ENCODE data around the gene ZPBP2. TPM values are rescaled to one million over a fixed set of nuclear protein-coding genes. Genes with fewer than 3 reads are reported as not detected.

The ZPBP2 gene
- total RNA-seq, 1 experiment from 2014 or later = not detected

DNA sequence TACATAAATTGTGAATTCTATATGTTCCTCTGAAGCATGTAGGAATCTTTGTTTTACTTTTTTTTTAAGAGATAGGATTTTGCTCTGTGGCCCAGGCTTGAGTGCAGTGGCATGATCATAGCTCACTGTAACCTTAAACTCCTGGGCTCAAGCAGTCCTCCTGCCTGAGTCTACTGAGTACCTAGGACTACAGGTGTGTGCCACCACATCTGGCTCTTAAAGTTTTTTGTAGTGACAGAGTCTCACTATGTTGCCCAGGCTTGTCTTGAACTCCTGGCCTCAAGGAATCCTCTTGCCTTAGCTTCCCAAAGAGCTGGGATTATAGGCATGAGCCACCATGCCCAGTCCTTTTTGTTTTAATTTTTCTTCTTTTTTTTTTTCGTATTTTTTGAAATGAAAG is 29.2 kb upstream of the ZPBP2 start (continued):
- TF ChIP-seq, protein P1, sequence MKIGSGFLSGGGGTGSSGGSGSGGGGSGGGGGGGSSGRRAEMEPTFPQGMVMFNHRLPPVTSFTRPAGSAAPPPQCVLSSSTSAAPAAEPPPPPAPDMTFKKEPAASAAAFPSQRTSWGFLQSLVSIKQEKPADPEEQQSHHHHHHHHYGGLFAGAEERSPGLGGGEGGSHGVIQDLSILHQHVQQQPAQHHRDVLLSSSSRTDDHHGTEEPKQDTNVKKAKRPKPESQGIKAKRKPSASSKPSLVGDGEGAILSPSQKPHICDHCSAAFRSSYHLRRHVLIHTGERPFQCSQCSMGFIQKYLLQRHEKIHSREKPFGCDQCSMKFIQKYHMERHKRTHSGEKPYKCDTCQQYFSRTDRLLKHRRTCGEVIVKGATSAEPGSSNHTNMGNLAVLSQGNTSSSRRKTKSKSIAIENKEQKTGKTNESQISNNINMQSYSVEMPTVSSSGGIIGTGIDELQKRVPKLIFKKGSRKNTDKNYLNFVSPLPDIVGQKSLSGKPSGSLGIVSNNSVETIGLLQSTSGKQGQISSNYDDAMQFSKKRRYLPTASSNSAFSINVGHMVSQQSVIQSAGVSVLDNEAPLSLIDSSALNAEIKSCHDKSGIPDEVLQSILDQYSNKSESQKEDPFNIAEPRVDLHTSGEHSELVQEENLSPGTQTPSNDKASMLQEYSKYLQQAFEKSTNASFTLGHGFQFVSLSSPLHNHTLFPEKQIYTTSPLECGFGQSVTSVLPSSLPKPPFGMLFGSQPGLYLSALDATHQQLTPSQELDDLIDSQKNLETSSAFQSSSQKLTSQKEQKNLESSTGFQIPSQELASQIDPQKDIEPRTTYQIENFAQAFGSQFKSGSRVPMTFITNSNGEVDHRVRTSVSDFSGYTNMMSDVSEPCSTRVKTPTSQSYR (CRISPR knock-in tag; IDR thresholded peaks at IDR 0.05) = no peak
- TF ChIP-seq, protein P2, sequence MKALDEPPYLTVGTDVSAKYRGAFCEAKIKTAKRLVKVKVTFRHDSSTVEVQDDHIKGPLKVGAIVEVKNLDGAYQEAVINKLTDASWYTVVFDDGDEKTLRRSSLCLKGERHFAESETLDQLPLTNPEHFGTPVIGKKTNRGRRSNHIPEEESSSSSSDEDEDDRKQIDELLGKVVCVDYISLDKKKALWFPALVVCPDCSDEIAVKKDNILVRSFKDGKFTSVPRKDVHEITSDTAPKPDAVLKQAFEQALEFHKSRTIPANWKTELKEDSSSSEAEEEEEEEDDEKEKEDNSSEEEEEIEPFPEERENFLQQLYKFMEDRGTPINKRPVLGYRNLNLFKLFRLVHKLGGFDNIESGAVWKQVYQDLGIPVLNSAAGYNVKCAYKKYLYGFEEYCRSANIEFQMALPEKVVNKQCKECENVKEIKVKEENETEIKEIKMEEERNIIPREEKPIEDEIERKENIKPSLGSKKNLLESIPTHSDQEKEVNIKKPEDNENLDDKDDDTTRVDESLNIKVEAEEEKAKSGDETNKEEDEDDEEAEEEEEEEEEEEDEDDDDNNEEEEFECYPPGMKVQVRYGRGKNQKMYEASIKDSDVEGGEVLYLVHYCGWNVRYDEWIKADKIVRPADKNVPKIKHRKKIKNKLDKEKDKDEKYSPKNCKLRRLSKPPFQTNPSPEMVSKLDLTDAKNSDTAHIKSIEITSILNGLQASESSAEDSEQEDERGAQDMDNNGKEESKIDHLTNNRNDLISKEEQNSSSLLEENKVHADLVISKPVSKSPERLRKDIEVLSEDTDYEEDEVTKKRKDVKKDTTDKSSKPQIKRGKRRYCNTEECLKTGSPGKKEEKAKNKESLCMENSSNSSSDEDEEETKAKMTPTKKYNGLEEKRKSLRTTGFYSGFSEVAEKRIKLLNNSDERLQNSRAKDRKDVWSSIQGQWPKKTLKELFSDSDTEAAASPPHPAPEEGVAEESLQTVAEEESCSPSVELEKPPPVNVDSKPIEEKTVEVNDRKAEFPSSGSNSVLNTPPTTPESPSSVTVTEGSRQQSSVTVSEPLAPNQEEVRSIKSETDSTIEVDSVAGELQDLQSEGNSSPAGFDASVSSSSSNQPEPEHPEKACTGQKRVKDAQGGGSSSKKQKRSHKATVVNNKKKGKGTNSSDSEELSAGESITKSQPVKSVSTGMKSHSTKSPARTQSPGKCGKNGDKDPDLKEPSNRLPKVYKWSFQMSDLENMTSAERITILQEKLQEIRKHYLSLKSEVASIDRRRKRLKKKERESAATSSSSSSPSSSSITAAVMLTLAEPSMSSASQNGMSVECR (CRISPR knock-in tag; IDR thresholded peaks at IDR 0.05; ENCODE audit: borderline replicate concordance) = no peak

DNA sequence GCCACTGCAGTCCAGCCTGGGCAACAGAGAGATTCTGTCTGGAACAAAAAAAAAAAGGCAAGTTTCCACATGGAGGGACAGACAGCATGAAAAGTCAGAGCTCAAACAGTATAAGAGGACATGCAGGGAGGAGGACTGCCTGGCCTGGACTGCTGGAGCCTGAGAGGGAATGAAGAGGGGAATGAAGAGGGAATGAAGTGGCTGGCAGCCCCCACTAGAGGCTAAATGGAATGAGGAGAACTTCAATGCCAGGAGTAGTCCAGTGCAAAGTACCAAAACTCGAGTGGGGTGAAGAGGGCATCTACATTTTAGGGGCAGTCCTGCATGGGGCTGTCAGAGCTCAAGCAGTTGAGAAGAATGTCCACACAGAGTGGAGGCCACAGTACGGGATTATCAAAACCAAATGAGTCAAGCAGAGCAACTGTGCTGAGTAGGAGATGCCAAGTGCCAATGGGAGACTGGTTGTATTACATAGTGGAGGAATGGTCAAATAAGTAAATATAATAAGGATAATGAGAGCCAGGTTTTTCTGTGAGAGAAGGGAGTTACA is 26.8 kb upstream of the ZPBP2 start:
- Mint-ChIP-seq H3K4me1 (no peaks in the 10 kb centered on the region), H3K4me3 (no peak overlapping the region), H3K9me3 (peaks cover 10% of the 10 kb centered on the region), H3K27me3 (ENCODE audit: low read depth) (no peaks in the 10 kb centered on the region; the same call in 1 of the 2 replicates), H3K27ac (no peak overlapping the region), H3K36me3 (no peaks in the 10 kb centered on the region)
- no peak for DNase-seq (ENCODE audit: low spot score)
- ChIA-PET CTCF (no interaction called here), POLR2A (interaction anchor here (0.6 kb wide), 1 partner anchor 86 kb away, joined by 4 read pairs; the partner anchor contains the start of gene ORMDL3)
- no peak for TF ChIP-seq ZNF416 (CRISPR knock-in tag; IDR thresholded peaks at IDR 0.05)
- no peak for TF ChIP-seq ZNF317 (CRISPR knock-in tag; IDR thresholded peaks at IDR 0.05; ENCODE audit: borderline replicate concordance, low read depth)
- TF ChIP-seq, protein P3, sequence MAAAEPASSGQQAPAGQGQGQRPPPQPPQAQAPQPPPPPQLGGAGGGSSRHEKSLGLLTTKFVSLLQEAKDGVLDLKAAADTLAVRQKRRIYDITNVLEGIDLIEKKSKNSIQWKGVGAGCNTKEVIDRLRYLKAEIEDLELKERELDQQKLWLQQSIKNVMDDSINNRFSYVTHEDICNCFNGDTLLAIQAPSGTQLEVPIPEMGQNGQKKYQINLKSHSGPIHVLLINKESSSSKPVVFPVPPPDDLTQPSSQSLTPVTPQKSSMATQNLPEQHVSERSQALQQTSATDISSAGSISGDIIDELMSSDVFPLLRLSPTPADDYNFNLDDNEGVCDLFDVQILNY (CRISPR knock-in tag; IDR thresholded peaks at IDR 0.05) = no peak
- TF ChIP-seq, protein P4, sequence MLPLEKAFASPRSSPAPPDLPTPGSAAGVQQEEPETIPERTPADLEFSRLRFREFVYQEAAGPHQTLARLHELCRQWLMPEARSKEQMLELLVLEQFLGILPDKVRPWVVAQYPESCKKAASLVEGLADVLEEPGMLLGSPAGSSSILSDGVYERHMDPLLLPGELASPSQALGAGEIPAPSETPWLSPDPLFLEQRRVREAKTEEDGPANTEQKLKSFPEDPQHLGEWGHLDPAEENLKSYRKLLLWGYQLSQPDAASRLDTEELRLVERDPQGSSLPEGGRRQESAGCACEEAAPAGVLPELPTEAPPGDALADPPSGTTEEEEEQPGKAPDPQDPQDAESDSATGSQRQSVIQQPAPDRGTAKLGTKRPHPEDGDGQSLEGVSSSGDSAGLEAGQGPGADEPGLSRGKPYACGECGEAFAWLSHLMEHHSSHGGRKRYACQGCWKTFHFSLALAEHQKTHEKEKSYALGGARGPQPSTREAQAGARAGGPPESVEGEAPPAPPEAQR (CRISPR knock-in tag; IDR thresholded peaks at IDR 0.05) = no peak
- no peak for TF ChIP-seq ZNF263 (CRISPR knock-in tag; IDR thresholded peaks at IDR 0.05; ENCODE audit: low read depth)
- TF ChIP-seq, protein P1 (CRISPR knock-in tag; IDR thresholded peaks at IDR 0.05) = no peak
- ATAC-seq = no peak
